Activated CD8-positive, alpha-beta memory T cell treated with anti-CD3 and anti-CD28 coated beads, Interleukin-2, amount 50 U/mL, for 24 hours (primary cell): Measurements from ENCODE around the gene NAALADL2.
"Not testable (repeated sequence)": the region's sequence is repeated elsewhere in the genome, so short reads cannot be mapped to it uniquely, and the experiment has no call there.

Experiments used
- DNase-seq: peaks from one replicate; pipeline ENCODE4 v3.0.0-alpha.2; 2020; ENCODE audit errors: extremely low read depth

The NAALADL2 gene

DNA sequence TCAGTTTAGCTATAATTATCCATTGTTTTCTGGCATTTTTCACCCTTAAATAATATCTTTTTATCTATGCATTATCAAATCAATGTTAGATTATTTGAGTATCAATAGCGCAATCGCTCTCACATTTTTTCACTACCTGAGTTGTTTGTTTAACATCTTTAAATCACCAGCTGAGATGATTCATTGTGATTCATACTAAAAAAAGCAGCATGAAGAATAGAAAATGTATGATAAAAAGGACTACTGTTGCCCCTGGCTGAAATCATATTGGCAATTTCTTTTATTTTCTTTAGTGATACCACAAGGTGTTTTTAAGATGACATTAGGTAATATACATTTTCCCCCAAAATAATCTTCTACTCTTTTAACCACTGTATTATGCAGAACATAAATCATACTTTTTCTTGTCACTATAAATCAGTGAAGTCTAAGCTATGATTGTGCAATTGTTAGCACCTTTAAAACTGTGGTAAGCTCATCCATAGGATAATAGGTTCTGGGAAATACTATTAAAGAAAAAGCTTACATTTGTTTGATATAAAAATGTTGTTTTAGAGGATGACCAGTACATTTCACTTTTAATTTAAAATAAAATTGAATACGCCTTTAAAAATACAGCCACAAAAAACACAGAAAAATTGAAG is 889.1 kb downstream of the NAALADL2 start:
- DNase-seq = no peak

- DNase-seq = no peak
Observed at GRCh38 chr3:175749981-175750380, 890.8 kb downstream of the NAALADL2 start.

GRCh38 chr3:175751089-175751488 is 892.0 kb downstream of the NAALADL2 start:
- DNase-seq = no peak

DNA sequence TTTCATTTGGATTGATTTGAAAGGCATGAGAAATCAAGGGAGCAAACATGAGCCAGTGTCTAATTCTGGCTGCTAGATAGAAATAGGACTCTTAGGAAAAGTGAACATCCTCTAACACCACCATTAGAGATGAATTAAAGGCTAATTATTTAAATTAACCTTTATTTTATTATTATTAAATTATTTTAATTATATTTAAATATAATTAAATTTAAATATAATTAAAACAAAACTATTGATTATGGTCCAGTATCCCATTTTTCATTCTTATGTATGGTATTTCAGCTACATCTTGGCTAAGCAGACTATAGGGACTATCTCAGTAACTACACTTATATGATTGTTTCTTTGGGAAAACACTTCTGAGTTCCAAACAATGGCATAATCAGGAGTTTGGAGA is 904.8 kb downstream of the NAALADL2 start:
- no peak for DNase-seq

- no peak for DNase-seq
Observed at GRCh38 chr3:175764722-175765121, 905.6 kb downstream of the NAALADL2 start.

GRCh38 chr3:175770426-175770825 is 911.3 kb downstream of the NAALADL2 start:
- no peak for DNase-seq

DNA sequence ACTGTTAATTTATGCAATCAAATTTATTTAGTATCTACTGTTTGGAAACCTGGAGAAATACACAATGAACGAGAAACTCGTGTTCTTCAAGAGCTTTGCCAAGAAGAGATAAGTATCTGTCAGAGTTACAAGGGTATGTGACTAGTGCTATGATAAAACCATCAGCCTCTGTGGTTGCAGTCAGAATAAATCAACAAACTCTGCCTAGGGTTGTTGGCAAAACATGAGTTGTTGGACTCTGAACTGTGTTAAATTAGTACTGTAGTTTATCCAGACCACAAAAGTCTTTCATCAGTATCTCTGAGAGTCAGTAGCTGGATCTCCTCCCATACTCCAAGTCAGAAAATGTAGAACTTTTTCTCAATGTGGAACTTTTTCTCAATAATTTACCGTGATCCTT is 918.4 kb downstream of the NAALADL2 start:
- DNase-seq = no peak

DNA sequence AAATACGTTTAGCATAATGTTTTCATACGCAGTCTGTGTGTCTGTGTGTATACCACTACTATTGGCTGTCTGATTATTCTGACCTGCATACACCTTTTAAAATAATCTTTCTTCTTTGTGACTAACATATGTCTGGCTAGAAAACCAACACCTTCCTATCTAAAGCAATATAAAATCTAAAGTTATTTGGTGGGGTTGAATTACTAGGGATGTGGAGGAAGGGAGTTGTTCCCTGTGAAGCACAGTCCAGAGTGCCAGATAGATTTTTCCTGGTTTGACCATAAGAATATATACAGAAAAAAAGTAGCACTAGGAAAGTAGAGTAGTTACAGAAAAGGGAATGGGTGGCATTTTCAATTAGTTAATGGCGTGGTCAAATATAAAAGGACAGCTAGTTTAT is 918.8 kb downstream of the NAALADL2 start:
- DNase-seq = no peak

DNA sequence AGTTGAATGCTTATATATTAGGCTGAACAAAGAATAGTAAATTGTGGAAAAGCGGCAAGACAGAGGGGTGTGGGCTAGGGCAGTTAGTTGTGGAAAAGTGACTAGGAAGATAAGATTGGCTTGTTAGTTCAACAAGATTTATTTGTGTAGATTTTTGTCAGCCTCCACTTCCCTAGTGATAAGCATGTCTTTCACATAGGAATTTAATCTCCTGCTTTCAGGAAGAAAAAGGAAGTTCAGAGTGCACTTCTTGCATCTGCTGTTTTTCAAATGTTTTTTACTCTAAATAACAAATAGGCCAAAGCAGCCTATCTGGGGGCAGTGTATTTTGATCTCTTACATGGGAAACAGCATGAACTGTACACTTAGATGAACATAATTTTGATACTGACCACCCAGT is 919.9 kb downstream of the NAALADL2 start:
- no peak for DNase-seq

DNA sequence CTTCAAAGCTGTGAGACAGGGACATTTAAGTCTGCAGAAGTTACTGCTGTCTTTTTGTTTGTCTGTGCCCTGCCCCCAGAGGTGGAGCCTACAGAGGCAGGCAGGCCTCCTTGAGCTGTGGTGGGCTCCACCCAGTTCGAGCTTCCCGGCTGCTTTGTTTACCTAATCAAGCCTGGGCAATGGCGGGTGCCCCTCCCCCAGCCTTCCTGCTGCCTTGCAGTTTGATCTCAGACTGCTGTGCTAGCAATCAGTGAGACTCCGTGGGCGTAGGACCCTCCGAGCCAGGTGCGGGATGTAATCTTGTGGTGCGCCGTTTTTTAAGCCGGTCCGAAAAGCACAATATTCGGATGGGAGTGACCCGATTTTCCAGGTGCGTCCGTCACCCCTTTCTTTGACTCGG is 928.0 kb downstream of the NAALADL2 start:
- not testable (repeated sequence) for DNase-seq

- no peak for DNase-seq
Observed at GRCh38 chr3:175792245-175792644, 933.1 kb downstream of the NAALADL2 start.

DNA sequence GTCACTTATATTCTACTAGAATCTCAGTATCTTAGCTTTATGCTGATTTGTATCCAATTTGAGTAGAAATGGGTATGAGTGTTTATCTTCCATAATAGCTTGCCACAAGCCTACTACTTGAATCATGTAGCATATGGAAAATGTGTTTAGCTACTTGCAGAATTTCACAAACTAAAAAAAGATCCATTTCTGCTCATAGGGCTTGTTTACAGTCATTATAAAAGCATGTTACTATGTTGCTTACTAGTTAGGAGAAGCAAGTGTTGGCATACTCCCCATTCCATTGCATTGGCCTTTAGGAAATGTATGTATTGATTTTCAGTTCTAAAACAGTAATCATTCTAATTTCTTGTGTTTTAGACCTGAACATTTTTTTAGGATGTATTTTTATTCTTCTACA is 939.2 kb downstream of the NAALADL2 start:
- DNase-seq = no peak

- no peak for DNase-seq
Observed at GRCh38 chr3:175805825-175806224, 946.7 kb downstream of the NAALADL2 start.

DNA sequence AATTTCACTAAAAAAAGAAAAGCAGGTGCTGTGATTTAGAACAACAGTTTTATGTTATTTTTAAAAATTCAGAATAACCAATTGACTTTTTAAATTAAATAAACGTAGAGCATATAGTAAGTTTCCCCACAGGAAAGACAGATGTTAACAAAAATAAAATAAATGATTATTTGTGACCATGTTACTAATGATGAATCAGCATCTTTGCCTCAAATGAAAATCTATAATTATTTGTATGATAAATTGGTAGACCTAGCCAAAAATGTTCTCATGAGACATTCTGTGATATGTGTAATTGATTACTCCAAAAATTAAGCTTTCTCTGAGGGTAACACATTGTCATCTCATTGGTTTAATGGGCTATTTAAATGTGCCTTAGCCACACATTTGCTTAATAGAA is 948.0 kb downstream of the NAALADL2 start:
- DNase-seq = no peak

- DNase-seq = no peak
Observed at GRCh38 chr3:175818811-175819464, 959.8 kb downstream of the NAALADL2 start.

DNA sequence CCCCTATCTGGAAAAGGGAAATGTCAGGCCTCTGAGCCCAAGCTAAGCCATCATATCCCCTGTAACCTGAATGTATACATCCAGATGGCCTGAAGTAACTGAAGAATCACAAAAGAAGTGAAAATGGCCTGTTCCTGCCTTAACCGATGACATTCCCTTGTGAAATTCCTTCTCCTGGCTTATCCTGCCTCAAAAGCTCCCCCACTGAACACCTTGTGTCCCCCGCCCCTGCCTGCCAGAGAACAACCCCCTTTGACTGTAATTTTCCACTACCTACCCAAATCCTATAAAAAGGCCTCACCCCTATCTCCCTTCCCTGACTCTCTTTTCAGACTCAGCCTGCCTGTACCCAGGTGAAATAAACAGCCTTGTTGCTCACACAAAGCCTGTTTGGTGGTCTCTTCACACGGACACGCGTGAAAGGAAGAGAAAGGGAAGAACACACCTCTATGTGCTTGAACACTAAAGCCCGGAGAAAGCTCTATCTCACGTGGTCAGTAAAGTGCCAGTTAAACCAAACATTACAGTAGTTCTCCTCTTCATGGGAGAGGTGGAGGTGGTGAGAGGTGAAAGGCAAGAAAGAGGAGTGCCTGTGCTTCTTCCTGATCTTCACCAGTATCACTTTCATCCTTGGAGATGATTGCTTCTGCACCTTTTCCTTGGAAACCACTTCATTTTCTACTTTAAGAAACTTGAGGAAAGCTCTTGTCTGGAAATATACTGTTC is 963.8 kb downstream of the NAALADL2 start:
- DNase-seq = not testable (repeated sequence)

- not testable (repeated sequence) for DNase-seq
Observed at GRCh38 chr3:175825016-175825580, 966.0 kb downstream of the NAALADL2 start.

DNA sequence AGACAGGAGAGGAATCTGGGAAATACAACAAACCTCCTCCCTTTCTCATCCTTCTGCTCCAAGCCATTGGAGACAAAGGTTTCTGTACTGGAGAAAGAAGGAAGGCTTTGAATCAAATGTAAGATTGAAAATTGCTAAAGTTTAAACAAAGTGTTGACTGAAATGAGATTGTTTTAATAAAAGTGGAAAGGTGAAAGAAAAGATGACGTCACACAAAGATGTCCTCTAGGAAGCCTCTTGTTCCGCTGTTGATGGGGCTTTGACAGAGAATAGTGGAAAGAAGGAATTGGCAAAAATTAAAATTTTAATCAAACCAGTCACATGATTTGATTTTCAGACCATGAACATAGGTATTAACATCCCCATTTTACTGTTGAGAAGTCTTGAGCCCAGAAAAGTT is 967.6 kb downstream of the NAALADL2 start:
- DNase-seq = no peak

GRCh38 chr3:175829809-175830208 is 970.7 kb downstream of the NAALADL2 start:
- DNase-seq = not testable (repeated sequence)

- DNase-seq = not testable (repeated sequence)
Observed at GRCh38 chr3:175835763-175836162, 976.6 kb downstream of the NAALADL2 start.

DNA sequence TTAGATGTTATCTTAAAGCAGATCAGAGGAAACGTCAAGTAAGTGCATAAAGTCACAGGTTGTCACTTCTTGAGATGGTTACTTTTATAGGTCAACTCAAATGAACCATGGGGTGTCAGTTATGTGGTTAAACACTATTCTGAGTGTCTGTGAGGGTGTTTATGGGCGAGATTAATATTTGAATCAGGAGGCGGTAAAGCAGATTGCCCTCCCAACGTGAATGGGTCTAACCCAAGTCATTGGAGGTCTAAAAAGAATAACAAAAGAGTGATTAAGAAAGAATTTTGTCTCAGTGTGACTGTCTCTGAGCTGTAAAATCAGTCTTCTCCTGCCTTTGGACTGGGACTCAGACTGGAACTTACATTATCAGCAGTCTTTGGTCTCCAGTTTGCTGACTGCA is 977.5 kb downstream of the NAALADL2 start:
- no peak for DNase-seq

DNA sequence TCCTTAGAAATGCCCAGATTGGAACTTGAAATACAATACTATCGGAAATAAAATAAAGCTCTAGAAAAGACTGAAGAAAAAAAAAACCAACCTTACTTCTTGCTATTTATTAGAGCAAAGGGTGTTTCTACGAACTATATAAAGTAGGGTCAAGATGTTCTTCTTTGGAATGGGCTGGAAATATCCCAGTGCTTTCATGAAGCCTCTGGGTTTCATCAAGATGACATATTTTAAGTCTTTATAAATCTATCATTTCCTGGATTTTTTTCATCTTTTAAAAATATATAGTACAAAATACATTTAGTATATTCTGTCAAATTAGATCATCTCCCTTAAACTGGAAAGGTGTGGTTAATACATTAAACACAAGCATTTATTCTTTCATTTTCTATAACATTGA is 978.8 kb downstream of the NAALADL2 start:
- no peak for DNase-seq
